Liver (tissue), 9 donors: ENCODE measurements around the gene ATG14. TPM values are rescaled to one million over a fixed set of nuclear protein-coding genes. Genes with fewer than 3 reads are reported as not detected.

ENCODE experiments used
- DNase-seq: peaks from one replicate; pipeline ENCODE4 v3.0.0-alpha.2; 2017; ENCODE audit warnings: low spot score
- H3K27ac ChIP-seq, 2 donors: one replicate each; pipeline ENCODE4 v1.7.0; 2013; ENCODE audit warnings: inconsistent platforms in 2 of 2, low read length in 2 of 2, control low read depth in 1 of 2, low read depth in 1 of 2, mild to moderate bottlenecking in 1 of 2
- H3K27me3 ChIP-seq, 4 donors: one replicate each; pipeline versions ENCODE4 v1.6.1 to v1.7.0; 2013; ENCODE audit warnings: low read length in 3 of 4, inconsistent platforms in 1 of 4, mild to moderate bottlenecking in 1 of 4, moderate library complexity in 1 of 4; ENCODE audit not compliant: control insufficient read depth in 4 of 4, insufficient read depth in 4 of 4
- H3K36me3 ChIP-seq, 4 donors: one replicate each; pipeline versions ENCODE4 v1.6.1 to v1.7.0; 2013; ENCODE audit warnings: low read length in 3 of 4, mild to moderate bottlenecking in 3 of 4, low read depth in 1 of 4, moderate library complexity in 1 of 4; ENCODE audit not compliant: control insufficient read depth in 4 of 4, insufficient read depth in 3 of 4
- H3K4me1 ChIP-seq, 4 donors: one replicate each; pipeline versions ENCODE4 v1.6.1 to v1.7.0; 2013; ENCODE audit warnings: low read length in 3 of 4, mild to moderate bottlenecking in 3 of 4, moderate library complexity in 1 of 4; ENCODE audit not compliant: control insufficient read depth in 4 of 4, insufficient read depth in 4 of 4
- H3K4me3 ChIP-seq, 3 donors: one replicate each; pipeline versions ENCODE4 v1.6.1 to v1.7.0; 2013; ENCODE audit warnings: low read length in 3 of 3, control low read depth in 1 of 3, low read depth in 1 of 3, mild to moderate bottlenecking in 1 of 3
- H3K9ac ChIP-seq, 2 donors: one replicate each; pipeline ENCODE4 v1.7.0; 2013; ENCODE audit warnings: low read length in 2 of 2, mild to moderate bottlenecking in 2 of 2, moderate library complexity in 2 of 2, control low read depth in 1 of 2, low read depth in 1 of 2
- H3K9me3 ChIP-seq, 4 donors: one replicate each; pipeline versions ENCODE4 v1.6.1 to v1.7.0; 2013; ENCODE audit warnings: low read length in 3 of 4; ENCODE audit not compliant: control insufficient read depth in 4 of 4
- ATF3 ChIP-seq: IDR thresholded peaks from 2 replicates; pipeline ENCODE4 v1.6.1; 2016; ENCODE audit warnings: antibody characterized with exemption
- CTCF ChIP-seq: fragments of 150-350 bp; IDR thresholded peaks from 2 replicates; pipeline ENCODE4 v1.5.1; 2017; ENCODE audit warnings: improper control_type of control experiment, low read depth, low read length; ENCODE audit not compliant: missing input control
- EGR1 ChIP-seq, 2 donors: IDR thresholded peaks; 2 replicates each; pipeline ENCODE4 v1.6.1; 2016 to 2018; ENCODE audit warnings: antibody characterized with exemption in 2 of 2, low read depth in 2 of 2
- FOXA2 ChIP-seq: IDR thresholded peaks from 2 replicates; pipeline ENCODE4 v1.6.1; 2016; ENCODE audit warnings: antibody characterized with exemption
- GABPA ChIP-seq, 2 donors: IDR thresholded peaks in 1 of 2; conservative IDR thresholded peaks in 1 of 2; 2 replicates each; pipeline ENCODE4 v1.6.1; 2016; ENCODE audit warnings: antibody characterized with exemption in 2 of 2, mild to moderate bottlenecking in 1 of 2, moderate library complexity in 1 of 2
- HNF4A ChIP-seq, 2 donors: conservative IDR thresholded peaks; 2 replicates each; pipeline ENCODE4 v1.6.1; 2016; ENCODE audit warnings: antibody characterized with exemption in 2 of 2, mild to moderate bottlenecking in 2 of 2
- HNF4G ChIP-seq: IDR thresholded peaks from 2 replicates; pipeline ENCODE4 v1.6.1; 2016; ENCODE audit warnings: antibody characterized with exemption
- MAX ChIP-seq: IDR thresholded peaks from 2 replicates; pipeline ENCODE4 v1.6.1; 2016; ENCODE audit warnings: antibody characterized with exemption
- NR2F2 ChIP-seq: IDR thresholded peaks from 2 replicates; pipeline ENCODE4 v1.6.1; 2016; ENCODE audit warnings: antibody characterized with exemption
- RAD21 ChIP-seq, 2 donors: IDR thresholded peaks; 2 replicates each; pipeline ENCODE4 v1.6.1; 2016; ENCODE audit warnings: antibody characterized with exemption in 2 of 2, mild to moderate bottlenecking in 2 of 2
- REST ChIP-seq: IDR thresholded peaks from 2 replicates; pipeline ENCODE4 v1.6.1; 2016; ENCODE audit warnings: antibody characterized with exemption, mild to moderate bottlenecking
- SP1 ChIP-seq: IDR thresholded peaks from 2 replicates; pipeline ENCODE4 v1.6.1; 2018; ENCODE audit warnings: antibody characterized with exemption, mild to moderate bottlenecking
- TAF1 ChIP-seq: conservative IDR thresholded peaks from 2 replicates; pipeline ENCODE4 v1.6.1; 2016; ENCODE audit warnings: antibody characterized with exemption, mild to moderate bottlenecking
- YY1 ChIP-seq: IDR thresholded peaks from 2 replicates; pipeline ENCODE4 v1.6.1; 2016; ENCODE audit warnings: antibody characterized with exemption, mild to moderate bottlenecking
- ZBTB33 ChIP-seq: IDR thresholded peaks from 2 replicates; pipeline ENCODE4 v1.6.1; 2016; ENCODE audit warnings: antibody characterized with exemption
- WGBS: extraction: QIAGEN DNeasy Blood & Tissue Kit; methylation state at CpG from one replicate; pipeline ENCODE4 v1.1.7; 2013; 5-methylcytosine and 5-hydroxymethylcytosine counted together
- polyA plus RNA-seq, 2 donors: library from polyadenylated mRNA; stranded (reverse) in 1 of 2; unstranded in 1 of 2; fragments of 200-250 nt in 1 of 2; fragments of >200 nt in 1 of 2; fragmentation: Nextera tagmentation in 1 of 2; extraction: Ambion mirVana in 1 of 2; gene quantifications; one replicate each; pipeline versions ENCODE4 v1.2.1 to v1.2.3, GENCODE V29; 2013 to 2015
- total RNA-seq, 2 donors: library from RNA; depleted of rRNA; stranded (reverse); fragments of >200 nt; gene quantifications; one replicate each; pipeline ENCODE4 v1.2.3, GENCODE V29; 2014
- donor health status: healthy.
- donor health status: healthy.
- donor health status: healthy.
- donor health status: healthy.
- donor health status: healthy.

The ATG14 gene
- total and polyA plus RNA-seq, 4 donors = 1.9 to 16.0 (median 4.4) TPM

- TF ChIP-seq GABPA (IDR thresholded peaks at IDR 0.05 in 1 of 2, conservative IDR thresholded peaks at IDR 0.05 in 1 of 2) (no peak), ZBTB33 (no peak), RAD21 (IDR thresholded peaks at IDR 0.05) (no peak), ATF3 (no peak), NR2F2 (no peak), EGR1 (IDR thresholded peaks at IDR 0.05; ENCODE audit: low read depth in 2 of 2) (no peak), FOXA2 (no peak), MAX (no peak), HNF4G (no peak), CTCF (no peak), SP1 (no peak), TAF1 (no peak), YY1 (no peak), HNF4A (conservative IDR thresholded peaks at IDR 0.05) (no peak), REST (no peak)
- H3K4me3 ChIP-seq = no peak overlapping the region
- peaks cover 11 to 21% (median 17%) of the 10 kb centered on the region in 4 donors for H3K36me3 ChIP-seq
- WGBS = 66% methylated on average over 4 of the region's 4 CpGs
- no peaks in the 10 kb centered on the region for H3K4me1 ChIP-seq
- H3K9me3 ChIP-seq = no peaks in the 10 kb centered on the region
- no peak overlapping the region for H3K9ac ChIP-seq
- H3K27me3 ChIP-seq = no peaks in the 10 kb centered on the region
- H3K27ac ChIP-seq = no peak overlapping the region
- no peak for DNase-seq
Observed at GRCh38 chr14:55348766-55349453, 62.7 kb downstream of the ATG14 start.
